ENCODE measurements around the gene SLIT3. TPM values are rescaled to one million over a fixed set of nuclear protein-coding genes. Genes with fewer than 3 reads are reported as not detected.

SLIT3 gene
- total and polyA plus RNA-seq, 2 experiments from 2014 or later: 0.59 to 0.71 TPM

- Histone ChIP-seq H4K20me1 (replicated peaks; ENCODE audit: insufficient read depth) (no peaks in the 10 kb centered on the region), H3F3A (replicated peaks; ENCODE audit: low read depth) (no peaks in the 10 kb centered on the region), H3K9me2 (ENCODE audit: insufficient read depth) (no peaks in the 10 kb centered on the region), H3K79me2 (replicated peaks; ENCODE audit: insufficient read depth) (no peaks in the 10 kb centered on the region), H3K27me3 (ENCODE audit: insufficient read depth) (peaks cover 28% of the 10 kb centered on the region), H3K4me1 (ENCODE audit: insufficient read depth) (peaks cover 15% of the 10 kb centered on the region), H2AFZ (no peak overlapping the region), H3K36me3 (ENCODE audit: insufficient read depth) (no peaks in the 10 kb centered on the region), H3K4me2 (no peak overlapping the region), H3K27ac (ENCODE audit: low read depth) (no peak overlapping the region), H3K4me3 (no peak overlapping the region)
- Mint-ChIP-seq H3K27me3 (ENCODE audit: insufficient read depth, low read depth, poor library complexity) (peaks cover 28% of the 10 kb centered on the region), H3K4me3 (no peak overlapping the region), H3K9me3 (no peaks in the 10 kb centered on the region; the same call in 2 of the 3 replicates), H3K4me1 (peaks cover 25% of the 10 kb centered on the region), H3K27ac (no peak overlapping the region), H3K36me3 (ENCODE audit: low read depth) (no peaks in the 10 kb centered on the region)
- TF ChIP-seq REST (IDR thresholded peaks at IDR 0.05; ENCODE audit: unreplicated experiment): no peak
- ATAC-seq: no peak
- no peak for DNase-seq (ENCODE audit: low spot score)
Observed at GRCh38 chr5:169304175-169304574, 3.2 kb upstream of the SLIT3 start.

GRCh38 chr5:169303119-169303515 lies 2.2 kb upstream of the SLIT3 start:
- Histone ChIP-seq H4K20me1 (replicated peaks; ENCODE audit: insufficient read depth) (no peaks in the 10 kb centered on the region), H3K27ac (ENCODE audit: low read depth) (no peak overlapping the region), H3K79me2 (replicated peaks; ENCODE audit: insufficient read depth) (no peaks in the 10 kb centered on the region), H3K4me3 (no peak overlapping the region), H3K4me1 (ENCODE audit: insufficient read depth) (peaks cover 15% of the 10 kb centered on the region), H3K27me3 (ENCODE audit: insufficient read depth) (peaks cover 38% of the 10 kb centered on the region), H3F3A (replicated peaks; ENCODE audit: low read depth) (no peaks in the 10 kb centered on the region), H2AFZ (peak overlapping the region; percentile 86; the same call in 1 of the 2 replicates), H3K9me2 (ENCODE audit: insufficient read depth) (no peaks in the 10 kb centered on the region), H3K4me2 (no peak overlapping the region), H3K36me3 (ENCODE audit: insufficient read depth) (no peaks in the 10 kb centered on the region)
- Mint-ChIP-seq H3K4me3 (no peak overlapping the region), H3K9me3 (no peaks in the 10 kb centered on the region; the same call in 2 of the 3 replicates), H3K4me1 (peaks cover 25% of the 10 kb centered on the region), H3K36me3 (ENCODE audit: low read depth) (no peaks in the 10 kb centered on the region), H3K27ac (no peak overlapping the region), H3K27me3 (ENCODE audit: insufficient read depth, low read depth, poor library complexity) (peaks cover 34% of the 10 kb centered on the region)
- no peak for DNase-seq (ENCODE audit: low spot score)
- no peak for ATAC-seq
- TF ChIP-seq STAT1 (IDR thresholded peaks at IDR 0.05; ENCODE audit: unreplicated experiment) (no peak), CREB1 (CRISPR knock-in tag; IDR thresholded peaks at IDR 0.05; ENCODE audit: low read depth) (no peak), ZNF331 (CRISPR knock-in tag; IDR thresholded peaks at IDR 0.05; ENCODE audit: low read depth) (no peak), ZNF462 (CRISPR knock-in tag; IDR thresholded peaks at IDR 0.05) (no peak), JUNB (IDR thresholded peaks at IDR 0.05; ENCODE audit: unreplicated experiment) (no peak), REST (IDR thresholded peaks at IDR 0.05; ENCODE audit: unreplicated experiment) (no peak), ETS1 (IDR thresholded peaks at IDR 0.05) (no peak)

All from GM23338 (cell line).